HepG2 (cell line): ENCODE results near the gene RHBDD3. TPM values are rescaled to one million over a fixed set of nuclear protein-coding genes. Genes with fewer than 3 reads are reported as not detected.

Source experiments
- ATF5 ChIP-seq: sonication (generic); formaldehyde crosslinking; IDR thresholded peaks from 2 replicates; pipeline ENCODE4 v1.4.0; 2020; ENCODE audit warnings: mild to moderate bottlenecking, low read depth, missing genetic modification reagents
- BCL6 ChIP-seq: IDR thresholded peaks from 2 replicates; pipeline ENCODE4 v1.6.1; 2016; ENCODE audit warnings: missing genetic modification reagents, missing compliant biosample characterization
- BHLHE40 ChIP-seq: IDR thresholded peaks from 2 replicates; pipeline ENCODE4 v1.6.1; 2011; ENCODE audit warnings: low read length, improper control_type of control experiment
- CAMTA2 ChIP-seq: sonication (generic); formaldehyde crosslinking; IDR thresholded peaks from 2 replicates; pipeline ENCODE4 v1.4.0; 2020; ENCODE audit warnings: mild to moderate bottlenecking, missing genetic modification reagents, borderline replicate concordance
- GABPB1 ChIP-seq: IDR thresholded peaks from 2 replicates; pipeline ENCODE4 v1.6.1; 2016; ENCODE audit warnings: mild to moderate bottlenecking, missing genetic modification reagents, moderate library complexity, missing compliant biosample characterization
- GTF2F1 ChIP-seq: fragments of 150-350 bp; IDR thresholded peaks from 2 replicates; pipeline ENCODE4 v1.6.1; 2014; ENCODE audit warnings: low read length
- HDAC2 ChIP-seq: sonication (generic); formaldehyde crosslinking; IDR thresholded peaks from 2 replicates; pipeline ENCODE4 v1.4.0; 2020; ENCODE audit warnings: missing genetic modification reagents
- LBX2 ChIP-seq: sonication (generic); formaldehyde crosslinking; IDR thresholded peaks from 2 replicates; pipeline ENCODE4 v1.5.0; 2020; ENCODE audit warnings: missing genetic modification reagents, mild to moderate bottlenecking, borderline replicate concordance
- MBNL3 ChIP-seq: fragments of 250-450 bp; sonication (Bioruptor Pico); conservative IDR thresholded peaks from 2 replicates; pipeline ENCODE4 v1.8.0; 2022; ENCODE audit warnings: mild to moderate bottlenecking, inconsistent platforms
- NAIF1 ChIP-seq: sonication (generic); formaldehyde crosslinking; IDR thresholded peaks from 2 replicates; pipeline ENCODE4 v1.5.0; 2020; ENCODE audit warnings: mild to moderate bottlenecking, missing genetic modification reagents, borderline replicate concordance
- TFAP4 ChIP-seq: sonication (generic); IDR thresholded peaks from 2 replicates; pipeline ENCODE4 v1.6.1; 2016; ENCODE audit warnings: low read depth, borderline replicate concordance
- ZBTB20 ChIP-seq: sonication (generic); formaldehyde crosslinking; IDR thresholded peaks from 2 replicates; pipeline ENCODE4 v1.8.1; 2023; ENCODE audit warnings: missing genetic modification reagents, low read depth, mild to moderate bottlenecking, borderline replicate concordance
- ZBTB21 ChIP-seq: sonication (generic); formaldehyde crosslinking; IDR thresholded peaks from 2 replicates; pipeline ENCODE4 v1.4.0; 2020; ENCODE audit warnings: missing genetic modification reagents
- ZFX ChIP-seq: sonication (generic); formaldehyde crosslinking; IDR thresholded peaks from 2 replicates; pipeline ENCODE4 v1.4.0; 2020; ENCODE audit warnings: mild to moderate bottlenecking, low read depth, missing genetic modification reagents, moderate library complexity
- ZNF136 ChIP-seq: sonication (generic); formaldehyde crosslinking; IDR thresholded peaks from 2 replicates; pipeline ENCODE4 v1.8.1; 2022; ENCODE audit warnings: low read depth, mild to moderate bottlenecking, moderate library complexity, missing genetic modification reagents
- ZNF17 ChIP-seq: sonication (generic); formaldehyde crosslinking; IDR thresholded peaks from 2 replicates; pipeline ENCODE4 v1.5.0; 2020; ENCODE audit warnings: mild to moderate bottlenecking, missing genetic modification reagents
- ZNF205 ChIP-seq: IDR thresholded peaks from 2 replicates; pipeline ENCODE4 v1.6.1; 2018; ENCODE audit warnings: missing biosample characterization, missing genetic modification reagents
- ZNF280D ChIP-seq: sonication (generic); formaldehyde crosslinking; IDR thresholded peaks from 2 replicates; pipeline ENCODE4 v1.5.1; 2020; ENCODE audit warnings: mild to moderate bottlenecking, missing genetic modification reagents
- ZNF567 ChIP-seq: sonication (generic); formaldehyde crosslinking; IDR thresholded peaks from 2 replicates; pipeline ENCODE4 v1.8.1; 2023; ENCODE audit warnings: mild to moderate bottlenecking, missing genetic modification reagents, borderline replicate concordance
- ZSCAN9 ChIP-seq: IDR thresholded peaks from 2 replicates; pipeline ENCODE4 v1.6.1; 2016; ENCODE audit warnings: borderline replicate concordance
- polyA plus RNA-seq, 8 experiments: library from polyadenylated mRNA; depleted of rRNA in 3 of 8; stranded (reverse) in 7 of 8; unstranded in 1 of 8; fragments of >200 nt; fragmentation: Illumina TruSeq in 4 of 8; extraction: Trizol in 4 of 8; gene quantifications; 2 replicates each; pipeline versions ENCODE4 v1.2.1 to v1.2.3, GENCODE V29; 2011 to 2016; ENCODE audit warnings: low read depth in 4 of 8, missing spikeins in 1 of 8, mixed read lengths in 1 of 8; ENCODE audit not compliant: insufficient read depth in 1 of 8
- total RNA-seq, 5 experiments: library from RNA; depleted of rRNA; stranded (reverse); fragments of >200 nt; fragmentation: Illumina TruSeq; extraction: Trizol; gene quantifications; 2 replicates each; pipeline ENCODE4 v1.2.3, GENCODE V29; 2016; ENCODE audit warnings: low read depth in 1 of 5
- TF ChIP-seq, protein P1 (sequence below): sonication (generic); formaldehyde crosslinking; IDR thresholded peaks from 2 replicates; pipeline ENCODE4 v1.4.0; 2020; ENCODE audit warnings: missing genetic modification reagents, borderline replicate concordance

The RHBDD3 gene
- total and polyA plus RNA-seq, 2 of the 13 experiments (the other 11 are each of a cell fraction or from before 2014, with no cell fraction given) = 12.1 to 26.7 TPM

DNA sequence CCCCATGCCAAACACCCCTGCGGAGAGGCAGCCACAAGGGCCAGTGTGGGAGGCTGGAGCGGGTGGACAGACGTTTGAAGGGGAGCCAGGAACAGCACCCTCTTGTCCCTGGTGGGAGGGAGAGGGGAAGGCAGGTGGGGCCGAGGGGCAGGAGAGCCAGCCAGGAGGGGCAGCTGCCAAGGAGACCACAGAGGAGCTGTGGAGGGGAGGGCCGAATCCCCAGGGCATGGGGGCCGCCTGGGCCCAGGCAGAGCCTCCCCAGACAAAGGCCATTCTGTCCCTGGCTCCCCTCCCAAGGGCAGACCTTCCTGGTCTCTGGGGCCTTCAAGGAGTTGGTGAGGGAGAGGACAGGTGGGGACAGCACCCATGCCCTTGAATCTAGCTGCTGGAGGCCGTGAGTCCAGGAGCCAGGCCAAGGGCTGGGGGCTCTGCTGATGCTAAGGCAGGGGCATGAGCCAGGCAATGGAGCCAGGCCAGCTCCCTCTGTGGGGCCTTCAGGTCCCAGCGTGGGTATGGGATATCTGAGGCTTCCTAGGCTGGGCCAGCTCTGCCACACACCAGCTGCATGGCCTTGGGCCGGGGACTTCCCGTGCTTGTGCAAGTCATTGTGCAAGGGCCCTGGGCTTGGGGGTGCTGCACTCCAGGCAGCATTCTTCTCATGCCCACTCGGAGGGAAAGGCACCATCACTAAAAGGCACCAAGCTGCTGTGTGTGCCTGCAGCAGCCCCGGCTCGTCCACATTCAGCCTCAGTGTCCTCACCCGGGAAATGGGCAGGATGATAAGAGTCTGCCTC is 50.7 kb downstream of the RHBDD3 start (continued):
- TF ChIP-seq ATF5 (no peak), MBNL3 (CRISPR knock-in tag) (no peak), ZNF17 (CRISPR knock-in tag) (no peak), GABPB1 (peak; percentile 43; the same call in 1 of the 2 replicates), TFAP4 (peak; percentile 37; the same call in 1 of the 2 replicates), ZSCAN9 (no peak), ZNF136 (CRISPR knock-in tag) (no peak), BHLHE40 (no peak), ZNF280D (no peak), LBX2 (CRISPR knock-in tag) (no peak), NAIF1 (CRISPR knock-in tag) (no peak), CAMTA2 (CRISPR knock-in tag) (no peak), ZNF567 (no peak), GTF2F1 (no peak), HDAC2 (peak; percentile 43; the same call in 1 of the 2 replicates), ZBTB20 (CRISPR knock-in tag) (no peak), ZFX (CRISPR knock-in tag) (peak; percentile 39; the same call in 1 of the 2 replicates), ZBTB21 (CRISPR knock-in tag) (no peak), ZNF205 (CRISPR knock-in tag) (no peak), BCL6 (CRISPR knock-in tag) (peak; percentile 42; the same call in 1 of the 2 replicates)
- TF ChIP-seq, protein P1, sequence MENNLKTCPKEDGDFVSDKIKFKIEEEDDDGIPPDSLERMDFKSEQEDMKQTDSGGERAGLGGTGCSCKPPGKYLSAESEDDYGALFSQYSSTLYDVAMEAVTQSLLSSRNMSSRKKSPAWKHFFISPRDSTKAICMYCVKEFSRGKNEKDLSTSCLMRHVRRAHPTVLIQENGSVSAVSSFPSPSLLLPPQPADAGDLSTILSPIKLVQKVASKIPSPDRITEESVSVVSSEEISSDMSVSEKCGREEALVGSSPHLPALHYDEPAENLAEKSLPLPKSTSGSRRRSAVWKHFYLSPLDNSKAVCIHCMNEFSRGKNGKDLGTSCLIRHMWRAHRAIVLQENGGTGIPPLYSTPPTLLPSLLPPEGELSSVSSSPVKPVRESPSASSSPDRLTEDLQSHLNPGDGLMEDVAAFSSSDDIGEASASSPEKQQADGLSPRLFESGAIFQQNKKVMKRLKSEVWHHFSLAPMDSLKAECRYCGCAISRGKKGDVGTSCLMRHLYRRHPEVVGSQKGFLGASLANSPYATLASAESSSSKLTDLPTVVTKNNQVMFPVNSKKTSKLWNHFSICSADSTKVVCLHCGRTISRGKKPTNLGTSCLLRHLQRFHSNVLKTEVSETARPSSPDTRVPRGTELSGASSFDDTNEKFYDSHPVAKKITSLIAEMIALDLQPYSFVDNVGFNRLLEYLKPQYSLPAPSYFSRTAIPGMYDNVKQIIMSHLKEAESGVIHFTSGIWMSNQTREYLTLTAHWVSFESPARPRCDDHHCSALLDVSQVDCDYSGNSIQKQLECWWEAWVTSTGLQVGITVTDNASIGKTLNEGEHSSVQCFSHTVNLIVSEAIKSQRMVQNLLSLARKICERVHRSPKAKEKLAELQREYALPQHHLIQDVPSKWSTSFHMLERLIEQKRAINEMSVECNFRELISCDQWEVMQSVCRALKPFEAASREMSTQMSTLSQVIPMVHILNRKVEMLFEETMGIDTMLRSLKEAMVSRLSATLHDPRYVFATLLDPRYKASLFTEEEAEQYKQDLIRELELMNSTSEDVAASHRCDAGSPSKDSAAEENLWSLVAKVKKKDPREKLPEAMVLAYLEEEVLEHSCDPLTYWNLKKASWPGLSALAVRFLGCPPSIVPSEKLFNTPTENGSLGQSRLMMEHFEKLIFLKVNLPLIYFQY (CRISPR knock-in tag) = no peak
